B cell (primary cell): Measurements from ENCODE around the gene SAMD4B.

ENCODE experiments used
- CTCF ChIP-seq: fragments of 200-600 bp; IDR thresholded peaks from one replicate; pipeline ENCODE4 v1.8.0; 2022; ENCODE audit warnings: antibody characterized with exemption, mild to moderate bottlenecking
- EZH2 ChIP-seq: IDR thresholded peaks from 2 replicates; pipeline ENCODE4 v1.6.1; 2012; ENCODE audit warnings: borderline replicate concordance, low read depth, mild to moderate bottlenecking, moderate library complexity, low read length; ENCODE audit not compliant: insufficient read depth, poor library complexity, severe bottlenecking

- TF ChIP-seq CTCF (no peak), EZH2 (no peak)
These were observed 83.5 kb downstream of the SAMD4B start for GRCh38 chr19:39425744-39426143.
